ENCODE results near the gene ZNF587. TPM values are rescaled to one million over a fixed set of nuclear protein-coding genes. Genes with fewer than 3 reads are reported as not detected.
A peak's percentile ranks its signal among the peaks of the same experiment; 100 is the strongest.
"Not testable (repeated sequence)": the region's sequence is repeated elsewhere in the genome, so short reads cannot be mapped to it uniquely, and the experiment has no call there.

ZNF587 gene
- polyA plus RNA-seq, 2 donors, result 4.9 to 19.5 TPM

- Histone ChIP-seq H3K9me3 (ENCODE audit: control insufficient read depth in 2 of 2, insufficient read depth in 1 of 2, low read depth in 1 of 2, low read length in 1 of 2) (no peaks in the 10 kb centered on the region), H3K27me3 (ENCODE audit: control insufficient read depth in 1 of 2, insufficient read depth in 2 of 2, low read length in 2 of 2) (no peaks in the 10 kb centered on the region), H3K4me3 (ENCODE audit: low read depth in 1 of 2, low read length in 2 of 2) (peak overlapping the region in 1 of 2 donors; percentile 84), H3K27ac (ENCODE audit: low read depth in 2 of 2, low read length in 1 of 2) (no peak overlapping the region), H3K4me1 (ENCODE audit: control insufficient read depth in 2 of 2, insufficient read depth in 2 of 2, low read length in 1 of 2) (peaks cover 2% of the 10 kb centered on the region in 2 donors), H3K36me3 (ENCODE audit: control insufficient read depth in 2 of 2, insufficient read depth in 2 of 2, low read length in 1 of 2) (no peaks in the 10 kb centered on the region)
- WGBS, 2 donors, result 59 to 74% methylated on average over 6 of the region's 6 CpGs
Measured at GRCh38 chr19:57820599-57820998, 29.1 kb upstream of the ZNF587 start.

GRCh38 chr19:57821095-57821494 is 28.6 kb upstream of the ZNF587 start:
- H3K4me3 ChIP-seq (ENCODE audit: low read depth in 1 of 2, low read length in 2 of 2), result not testable (repeated sequence)

GRCh38 chr19:57821501-57821900 is 28.2 kb upstream of the ZNF587 start:
- H3K4me1 ChIP-seq (ENCODE audit: control insufficient read depth in 2 of 2, insufficient read depth in 2 of 2, low read length in 1 of 2); H3K4me3 ChIP-seq (ENCODE audit: low read depth in 1 of 2, low read length in 2 of 2); H3K27me3 ChIP-seq (ENCODE audit: control insufficient read depth in 1 of 2, insufficient read depth in 2 of 2, low read length in 2 of 2); H3K9me3 ChIP-seq (ENCODE audit: control insufficient read depth in 2 of 2, insufficient read depth in 1 of 2, low read depth in 1 of 2, low read length in 1 of 2); H3K36me3 ChIP-seq (ENCODE audit: control insufficient read depth in 2 of 2, insufficient read depth in 2 of 2, low read length in 1 of 2); H3K27ac ChIP-seq (ENCODE audit: low read depth in 2 of 2, low read length in 1 of 2): not testable (repeated sequence)
- WGBS, 2 donors, result 88 to 92% methylated on average over 3 of the region's 3 CpGs

More at GRCh38 chr19:57821095-57821494, 28.6 kb upstream of the ZNF587 start:
- not testable (repeated sequence) for H3K27ac ChIP-seq (ENCODE audit: low read depth in 2 of 2, low read length in 1 of 2); H3K4me1 ChIP-seq (ENCODE audit: control insufficient read depth in 2 of 2, insufficient read depth in 2 of 2, low read length in 1 of 2); H3K9me3 ChIP-seq (ENCODE audit: control insufficient read depth in 2 of 2, insufficient read depth in 1 of 2, low read depth in 1 of 2, low read length in 1 of 2); H3K36me3 ChIP-seq (ENCODE audit: control insufficient read depth in 2 of 2, insufficient read depth in 2 of 2, low read length in 1 of 2); H3K27me3 ChIP-seq (ENCODE audit: control insufficient read depth in 1 of 2, insufficient read depth in 2 of 2, low read length in 2 of 2)
- WGBS, 2 donors, result 45 to 62% methylated on average over 2 to 3 of the region's 3 CpGs

- WGBS, 2 donors, result 57 to 68% methylated on average over 2 of the region's 2 CpGs
- not testable (repeated sequence) for H3K4me1 ChIP-seq (ENCODE audit: control insufficient read depth in 2 of 2, insufficient read depth in 2 of 2, low read length in 1 of 2); H3K4me3 ChIP-seq (ENCODE audit: low read depth in 1 of 2, low read length in 2 of 2); H3K27ac ChIP-seq (ENCODE audit: low read depth in 2 of 2, low read length in 1 of 2); H3K27me3 ChIP-seq (ENCODE audit: control insufficient read depth in 1 of 2, insufficient read depth in 2 of 2, low read length in 2 of 2); H3K9me3 ChIP-seq (ENCODE audit: control insufficient read depth in 2 of 2, insufficient read depth in 1 of 2, low read depth in 1 of 2, low read length in 1 of 2); H3K36me3 ChIP-seq (ENCODE audit: control insufficient read depth in 2 of 2, insufficient read depth in 2 of 2, low read length in 1 of 2)
Measured at GRCh38 chr19:57823155-57823554, 26.5 kb upstream of the ZNF587 start.

- H3K36me3 ChIP-seq (ENCODE audit: control insufficient read depth in 2 of 2, insufficient read depth in 2 of 2, low read length in 1 of 2); H3K27ac ChIP-seq (ENCODE audit: low read depth in 2 of 2, low read length in 1 of 2); H3K9me3 ChIP-seq (ENCODE audit: control insufficient read depth in 2 of 2, insufficient read depth in 1 of 2, low read depth in 1 of 2, low read length in 1 of 2); H3K27me3 ChIP-seq (ENCODE audit: control insufficient read depth in 1 of 2, insufficient read depth in 2 of 2, low read length in 2 of 2); H3K4me1 ChIP-seq (ENCODE audit: control insufficient read depth in 2 of 2, insufficient read depth in 2 of 2, low read length in 1 of 2); H3K4me3 ChIP-seq (ENCODE audit: low read depth in 1 of 2, low read length in 2 of 2): not testable (repeated sequence)
- 65 to 80% methylated on average over 4 of the region's 4 CpGs for WGBS, 2 donors
Measured at GRCh38 chr19:57823608-57824007, 26.1 kb upstream of the ZNF587 start.

- peaks cover 2% of the 10 kb centered on the region in 2 donors for H3K4me1 ChIP-seq (ENCODE audit: control insufficient read depth in 2 of 2, insufficient read depth in 2 of 2, low read length in 1 of 2)
- H3K4me3 ChIP-seq (ENCODE audit: low read depth in 1 of 2, low read length in 2 of 2), result no peak overlapping the region
- WGBS, 2 donors, result 89 to 90% methylated on average over 6 of the region's 6 CpGs
Measured at GRCh38 chr19:57825511-57825910, 24.1 kb upstream of the ZNF587 start.

GRCh38 chr19:57829316-57829715 is 20.3 kb upstream of the ZNF587 start:
- H3K27me3 ChIP-seq (ENCODE audit: control insufficient read depth in 1 of 2, insufficient read depth in 2 of 2, low read length in 2 of 2), result no peaks in the 10 kb centered on the region
- H3K4me3 ChIP-seq (ENCODE audit: low read depth in 1 of 2, low read length in 2 of 2), result no peak overlapping the region
- no peak overlapping the region for H3K27ac ChIP-seq (ENCODE audit: low read depth in 2 of 2, low read length in 1 of 2)
- H3K36me3 ChIP-seq (ENCODE audit: control insufficient read depth in 2 of 2, insufficient read depth in 2 of 2, low read length in 1 of 2), result peaks cover 0 to 2% of the 10 kb centered on the region in 2 donors
- 83 to 85% methylated on average over 5 of the region's 5 CpGs for WGBS, 2 donors
- no peaks in the 10 kb centered on the region for H3K9me3 ChIP-seq (ENCODE audit: control insufficient read depth in 2 of 2, insufficient read depth in 1 of 2, low read depth in 1 of 2, low read length in 1 of 2)
- no peaks in the 10 kb centered on the region for H3K4me1 ChIP-seq (ENCODE audit: control insufficient read depth in 2 of 2, insufficient read depth in 2 of 2, low read length in 1 of 2)

More at GRCh38 chr19:57825511-57825910, 24.1 kb upstream of the ZNF587 start:
- H3K27me3 ChIP-seq (ENCODE audit: control insufficient read depth in 1 of 2, insufficient read depth in 2 of 2, low read length in 2 of 2), result no peaks in the 10 kb centered on the region
- no peaks in the 10 kb centered on the region for H3K9me3 ChIP-seq (ENCODE audit: control insufficient read depth in 2 of 2, insufficient read depth in 1 of 2, low read depth in 1 of 2, low read length in 1 of 2)
- no peak overlapping the region for H3K27ac ChIP-seq (ENCODE audit: low read depth in 2 of 2, low read length in 1 of 2)
- peaks cover 0 to 2% of the 10 kb centered on the region in 2 donors for H3K36me3 ChIP-seq (ENCODE audit: control insufficient read depth in 2 of 2, insufficient read depth in 2 of 2, low read length in 1 of 2)

- Histone ChIP-seq H3K27ac (ENCODE audit: low read depth in 2 of 2, low read length in 1 of 2) (peak within 1 kb of the TSS; percentile 29 to 79), H3K4me1 (ENCODE audit: control insufficient read depth in 2 of 2, insufficient read depth in 2 of 2, low read length in 1 of 2) (no peaks in the 10 kb centered on the region), H3K4me3 (ENCODE audit: low read depth in 1 of 2, low read length in 2 of 2) (peak within 1 kb of the TSS; percentile 42), H3K36me3 (ENCODE audit: control insufficient read depth in 2 of 2, insufficient read depth in 2 of 2, low read length in 1 of 2) (peaks cover 0 to 2% of the 10 kb centered on the region in 2 donors), H3K27me3 (ENCODE audit: control insufficient read depth in 1 of 2, insufficient read depth in 2 of 2, low read length in 2 of 2) (no peaks in the 10 kb centered on the region), H3K9me3 (ENCODE audit: control insufficient read depth in 2 of 2, insufficient read depth in 1 of 2, low read depth in 1 of 2, low read length in 1 of 2) (no peaks in the 10 kb centered on the region)
- 39 to 41% methylated on average over 22 of the region's 22 CpGs for WGBS, 2 donors
Measured at GRCh38 chr19:57830071-57830602, 19.5 kb upstream of the ZNF587 start, which contains the start of gene ZNF587B. Gene ZNF587B (plus strand): TSS chr19:57830299. CDS start chr19:57830529, 230 bp downstream.

- H3K9me3 ChIP-seq (ENCODE audit: control insufficient read depth in 2 of 2, insufficient read depth in 1 of 2, low read depth in 1 of 2, low read length in 1 of 2); H3K27ac ChIP-seq (ENCODE audit: low read depth in 2 of 2, low read length in 1 of 2); H3K4me1 ChIP-seq (ENCODE audit: control insufficient read depth in 2 of 2, insufficient read depth in 2 of 2, low read length in 1 of 2); H3K4me3 ChIP-seq (ENCODE audit: low read depth in 1 of 2, low read length in 2 of 2); H3K36me3 ChIP-seq (ENCODE audit: control insufficient read depth in 2 of 2, insufficient read depth in 2 of 2, low read length in 1 of 2); H3K27me3 ChIP-seq (ENCODE audit: control insufficient read depth in 1 of 2, insufficient read depth in 2 of 2, low read length in 2 of 2): not testable (repeated sequence)
- 94 to 97% methylated on average over 5 of the region's 5 CpGs for WGBS, 2 donors
Measured at GRCh38 chr19:57836991-57837390, 12.7 kb upstream of the ZNF587 start.

GRCh38 chr19:57838622-57839191 is 11.0 kb upstream of the ZNF587 start:
- 88 to 90% methylated on average over 4 to 5 of the region's 5 CpGs for WGBS, 2 donors
- not testable (repeated sequence) for H3K36me3 ChIP-seq (ENCODE audit: control insufficient read depth in 2 of 2, insufficient read depth in 2 of 2, low read length in 1 of 2); H3K27me3 ChIP-seq (ENCODE audit: control insufficient read depth in 1 of 2, insufficient read depth in 2 of 2, low read length in 2 of 2); H3K9me3 ChIP-seq (ENCODE audit: control insufficient read depth in 2 of 2, insufficient read depth in 1 of 2, low read depth in 1 of 2, low read length in 1 of 2); H3K4me3 ChIP-seq (ENCODE audit: low read depth in 1 of 2, low read length in 2 of 2); H3K27ac ChIP-seq (ENCODE audit: low read depth in 2 of 2, low read length in 1 of 2); H3K4me1 ChIP-seq (ENCODE audit: control insufficient read depth in 2 of 2, insufficient read depth in 2 of 2, low read length in 1 of 2)

All from esophagus (tissue), 2 donors.